Endothelial cell of umbilical vein (primary cell): ENCODE data around the gene NDUFAF8. TPM values are rescaled to one million over a fixed set of nuclear protein-coding genes. Genes with fewer than 3 reads are reported as not detected.

ENCODE experiments used
- BruUV-seq: library from RNA; stranded (reverse); fragments of 400-500 nt; replicated peaks from 2 replicates; lab custom pipeline; 2021; lab: Mats Ljungman, UMichigan
- CTCF ChIA-PET: fragments of 300-600, 350-600 bp; sonication (Branson Sonifier 250); formaldehyde crosslinking; loops from one replicate; lab custom pipeline; 2021; ENCODE audit warnings: antibody characterized with exemption, inconsistent platforms; lab: Charles Lee
- POLR2A ChIA-PET: fragments of 300-600, 350-600 bp; sonication (Branson Sonifier 250); formaldehyde crosslinking; loops from one replicate; lab custom pipeline; 2021; ENCODE audit warnings: antibody characterized with exemption, inconsistent platforms; lab: Charles Lee
- DNase-seq: peaks from one replicate; pipeline ENCODE4 v3.0.0-alpha.2; 2011; ENCODE audit warnings: low read depth, low spot score
- FAIRE-seq: peaks from 2 replicates; lab custom pipeline; 2011; peaks lifted over from hg19 to GRCh38; lab: Jason Lieb, UNC
- H2AFZ ChIP-seq: 2 replicates; pipeline ENCODE4 v1.6.0; 2012; ENCODE audit warnings: low read depth, low read length, control low read depth, inconsistent platforms
- H3K27ac ChIP-seq: 2 replicates; pipeline ENCODE4 v1.5.1; 2011; ENCODE audit warnings: low read depth, mild to moderate bottlenecking, control low read depth, low read length, moderate library complexity; ENCODE audit not compliant: insufficient read depth
- H3K27me3 ChIP-seq, 2 experiments: 2 replicates each; pipeline versions ENCODE4 v1.6.0 to v1.6.1; 2011; ENCODE audit warnings: low read length in 2 of 2, mixed read lengths in 1 of 2; ENCODE audit not compliant: control insufficient read depth in 2 of 2, insufficient read depth in 2 of 2
- H3K36me3 ChIP-seq, 2 experiments: 2 replicates in 1 of 2; 3 replicates in 1 of 2; pipeline ENCODE4 v1.5.1; 2011; ENCODE audit warnings: low read length in 2 of 2, mild to moderate bottlenecking in 1 of 2, moderate library complexity in 1 of 2; ENCODE audit not compliant: control insufficient read depth in 2 of 2, insufficient read depth in 2 of 2; ENCODE audit errors: extremely low read depth in 1 of 2
- H3K4me1 ChIP-seq: 3 replicates; pipeline ENCODE4 v1.5.1; 2011; ENCODE audit warnings: mild to moderate bottlenecking, low read length; ENCODE audit not compliant: control insufficient read depth, insufficient read depth; ENCODE audit errors: extremely low read depth
- H3K4me2 ChIP-seq: 2 replicates; pipeline ENCODE4 v1.6.1; 2011; ENCODE audit warnings: low read length, control low read depth, mixed read lengths; ENCODE audit not compliant: insufficient read depth
- H3K4me3 ChIP-seq, 3 experiments: fragments of 200-600 bp in 1 of 3; sonication (generic), shearing (Covaris generic) in 1 of 3; replicated peaks in 1 of 3; 2 replicates each; pipeline ENCODE4 v1.5.1; 2011 to 2016; ENCODE audit warnings: control low read depth in 3 of 3, low read length in 3 of 3, mild to moderate bottlenecking in 2 of 3, inconsistent platforms in 1 of 3, low read depth in 1 of 3, moderate library complexity in 1 of 3; ENCODE audit not compliant: insufficient read depth in 1 of 3
- H3K79me2 ChIP-seq: 2 replicates; pipeline ENCODE4 v1.6.0; 2012; ENCODE audit warnings: low read length, inconsistent platforms; ENCODE audit not compliant: control insufficient read depth, insufficient read depth
- H3K9ac ChIP-seq: replicated peaks from 2 replicates; pipeline ENCODE3; 2011; ENCODE audit warnings: low read length, control low read depth; ENCODE audit not compliant: insufficient read depth; ENCODE audit errors: extremely low read depth
- H3K9me1 ChIP-seq: replicated peaks from 3 replicates; pipeline ENCODE4 v1.6.0; 2011; ENCODE audit warnings: mild to moderate bottlenecking, low read length; ENCODE audit not compliant: control insufficient read depth, insufficient read depth; ENCODE audit errors: extremely low read depth
- H3K9me3 ChIP-seq: replicated peaks from 2 replicates; pipeline ENCODE4 v1.5.1; 2012; ENCODE audit warnings: low read length, inconsistent platforms; ENCODE audit not compliant: control insufficient read depth, insufficient read depth
- H4K20me1 ChIP-seq: replicated peaks from 2 replicates; pipeline ENCODE3; 2011; ENCODE audit warnings: mild to moderate bottlenecking, low read length; ENCODE audit not compliant: control insufficient read depth, insufficient read depth; ENCODE audit errors: extremely low read depth
- EZH2 ChIP-seq: IDR thresholded peaks from 2 replicates; pipeline ENCODE4 v1.6.1; 2012; ENCODE audit warnings: borderline replicate concordance, low read depth, mild to moderate bottlenecking, moderate library complexity, low read length, inconsistent platforms; ENCODE audit not compliant: severe bottlenecking
- FOS ChIP-seq: IDR thresholded peaks from 2 replicates; pipeline ENCODE4 v1.6.1; 2011; ENCODE audit warnings: mild to moderate bottlenecking, low read length, moderate library complexity, borderline replicate concordance; ENCODE audit not compliant: insufficient read depth
- GATA2 ChIP-seq: IDR thresholded peaks from 2 replicates; pipeline ENCODE4 v1.7.0; 2011; ENCODE audit warnings: low read depth, mild to moderate bottlenecking, moderate library complexity, mixed read lengths, low read length; ENCODE audit not compliant: insufficient read length, insufficient read depth
- JUN ChIP-seq: IDR thresholded peaks from 2 replicates; pipeline ENCODE4 v1.6.1; 2011; ENCODE audit warnings: borderline replicate concordance, low read depth; ENCODE audit not compliant: insufficient read length, insufficient read depth
- POLR2A ChIP-seq: IDR thresholded peaks from 2 replicates; pipeline ENCODE4 v1.6.1; 2012; ENCODE audit warnings: low read depth, mild to moderate bottlenecking, control low read depth, low read length
- POLR2AphosphoS5 ChIP-seq: IDR thresholded peaks from 2 replicates; pipeline ENCODE4 v1.6.1; 2012; ENCODE audit warnings: low read depth, mild to moderate bottlenecking, control low read depth, low read length, moderate library complexity; ENCODE audit not compliant: insufficient read depth
- dilution Hi-C: fragments of 300-500 bp; cut with MboI; formaldehyde crosslinking; loops from one replicate; pipeline ENCODE4 v1.15.0; 2019; ENCODE audit warnings: low sequenced_read_pairs; ENCODE audit not compliant: extremely low pct_ligation_motif_present
- intact Hi-C: fragments of 100-400 bp; cut with micrococcal nuclease; formaldehyde crosslinking; loops from one replicate; pipeline ENCODE4 v1.10.0; 2022
- polyA plus RNA-seq, 4 experiments: library from polyadenylated mRNA; depleted of rRNA in 3 of 4; stranded (reverse) in 3 of 4; unstranded in 1 of 4; fragments of >200 nt; gene quantifications; 2 replicates each; pipeline versions ENCODE4 v1.2.1 to v1.2.3, GENCODE V29; 2011 to 2012; ENCODE audit warnings: missing spikeins in 1 of 4
- total RNA-seq: library from RNA; stranded (reverse); gene quantifications from 2 replicates; pipeline ENCODE4 v1.2.3, GENCODE V29; 2021
- TF ChIP-seq, protein P1 (sequence below), 2 donors: IDR thresholded peaks; 1 replicate in 1 of 2; 2 replicates in 1 of 2; pipeline ENCODE4 v1.5.1; 2011; ENCODE audit warnings: low read length in 2 of 2, mild to moderate bottlenecking in 2 of 2, moderate library complexity in 2 of 2, control low read depth in 1 of 2, inconsistent platforms in 1 of 2, low read depth in 1 of 2; ENCODE audit not compliant: insufficient read depth in 1 of 2; ENCODE audit errors: extremely low read depth in 1 of 2
- TF ChIP-seq, protein P2 (sequence below): IDR thresholded peaks from 2 replicates; pipeline ENCODE4 v1.6.1; 2011; ENCODE audit not compliant: insufficient read depth, insufficient read length

The NDUFAF8 gene
- total and polyA plus RNA-seq, 2 donors (not counting 3 experiments of a cell fraction or from before 2014, with no cell fraction given): 61.5 to 83.9 TPM

DNA sequence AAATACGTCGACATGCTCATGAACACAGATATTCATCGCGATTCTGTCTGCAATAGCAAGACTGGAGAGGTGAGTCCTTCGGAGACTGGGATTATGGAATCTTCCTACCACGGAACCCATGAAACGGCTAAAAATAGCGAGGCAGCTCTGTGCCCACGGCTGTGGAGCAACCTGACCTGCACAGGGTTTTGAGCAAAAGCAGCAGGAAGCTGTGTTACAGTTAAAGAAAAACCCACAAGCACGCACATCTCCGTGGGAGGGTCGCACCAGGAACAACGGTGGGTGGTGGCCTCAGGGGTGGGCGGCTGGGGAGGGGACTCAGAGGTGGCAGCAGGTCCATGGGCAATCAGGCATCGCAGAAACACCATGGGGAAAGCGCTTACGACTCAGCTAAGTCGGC, 31.2 kb downstream of the NDUFAF8 start:
- no peak overlapping the region for H2AFZ ChIP-seq
- TF ChIP-seq EZH2: no peak
- TF ChIP-seq, protein P1, sequence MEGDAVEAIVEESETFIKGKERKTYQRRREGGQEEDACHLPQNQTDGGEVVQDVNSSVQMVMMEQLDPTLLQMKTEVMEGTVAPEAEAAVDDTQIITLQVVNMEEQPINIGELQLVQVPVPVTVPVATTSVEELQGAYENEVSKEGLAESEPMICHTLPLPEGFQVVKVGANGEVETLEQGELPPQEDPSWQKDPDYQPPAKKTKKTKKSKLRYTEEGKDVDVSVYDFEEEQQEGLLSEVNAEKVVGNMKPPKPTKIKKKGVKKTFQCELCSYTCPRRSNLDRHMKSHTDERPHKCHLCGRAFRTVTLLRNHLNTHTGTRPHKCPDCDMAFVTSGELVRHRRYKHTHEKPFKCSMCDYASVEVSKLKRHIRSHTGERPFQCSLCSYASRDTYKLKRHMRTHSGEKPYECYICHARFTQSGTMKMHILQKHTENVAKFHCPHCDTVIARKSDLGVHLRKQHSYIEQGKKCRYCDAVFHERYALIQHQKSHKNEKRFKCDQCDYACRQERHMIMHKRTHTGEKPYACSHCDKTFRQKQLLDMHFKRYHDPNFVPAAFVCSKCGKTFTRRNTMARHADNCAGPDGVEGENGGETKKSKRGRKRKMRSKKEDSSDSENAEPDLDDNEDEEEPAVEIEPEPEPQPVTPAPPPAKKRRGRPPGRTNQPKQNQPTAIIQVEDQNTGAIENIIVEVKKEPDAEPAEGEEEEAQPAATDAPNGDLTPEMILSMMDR (IDR thresholded peaks at IDR 0.05; ENCODE audit: extremely low read depth in 1 of 2, insufficient read depth in 1 of 2, low read depth in 1 of 2, low read length in 2 of 2): no peak
- TF ChIP-seq FOS: no peak
- TF ChIP-seq, protein P2, sequence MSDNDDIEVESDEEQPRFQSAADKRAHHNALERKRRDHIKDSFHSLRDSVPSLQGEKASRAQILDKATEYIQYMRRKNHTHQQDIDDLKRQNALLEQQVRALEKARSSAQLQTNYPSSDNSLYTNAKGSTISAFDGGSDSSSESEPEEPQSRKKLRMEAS: no peak
- no peak for TF ChIP-seq POLR2AphosphoS5
- TF ChIP-seq POLR2A: no peak
- no peak for TF ChIP-seq JUN
- no peak for TF ChIP-seq GATA2
- H3K9ac ChIP-seq: no peak overlapping the region
- DNase-seq (no peak), FAIRE-seq (no peak)
- peaks cover 8 to 30% of the 10 kb centered on the region in 2 experiments for H3K36me3 ChIP-seq
- POLR2A ChIA-PET: no interaction called here
- H3K9me3 ChIP-seq: no peaks in the 10 kb centered on the region
- H3K9me1 ChIP-seq: no peaks in the 10 kb centered on the region
- H3K4me2 ChIP-seq: no peak overlapping the region
- H3K4me3 ChIP-seq: no peak overlapping the region
- H3K27me3 ChIP-seq: no peaks in the 10 kb centered on the region
- no peaks in the 10 kb centered on the region for H4K20me1 ChIP-seq
- no peaks in the 10 kb centered on the region for H3K79me2 ChIP-seq
- H3K27ac ChIP-seq: no peak overlapping the region
- intact Hi-C loops (no loop called here), dilution Hi-C loops (no loop called here)
- no TSS peak for BruUV-seq
- peaks cover 12% of the 10 kb centered on the region for H3K4me1 ChIP-seq
- CTCF ChIA-PET: interaction anchor here (0.8 to 2.8 kb wide), 2 partner anchors 15 to 39 kb away, joined by 3 to 7 read pairs; no protein-coding TSS in a partner anchor
